HG03175 (cell line): ENCODE data around the gene PPIB.
"Not testable (repeated sequence)": the region's sequence is repeated elsewhere in the genome, so short reads cannot be mapped to it uniquely, and the experiment has no call there.

Experiments used
- ATAC-seq: cut with Tn5 transposase; IDR thresholded peaks from one replicate; pipeline ENCODE4 v1.9.1; 2021; ENCODE audit warnings: mild to moderate bottlenecking, moderate library complexity; ENCODE audit not compliant: unreplicated experiment

Gene PPIB

GRCh38 chr15:64110950-64111678, 51.7 kb downstream of the PPIB start:
- peak; percentile 63 for ATAC-seq

DNA sequence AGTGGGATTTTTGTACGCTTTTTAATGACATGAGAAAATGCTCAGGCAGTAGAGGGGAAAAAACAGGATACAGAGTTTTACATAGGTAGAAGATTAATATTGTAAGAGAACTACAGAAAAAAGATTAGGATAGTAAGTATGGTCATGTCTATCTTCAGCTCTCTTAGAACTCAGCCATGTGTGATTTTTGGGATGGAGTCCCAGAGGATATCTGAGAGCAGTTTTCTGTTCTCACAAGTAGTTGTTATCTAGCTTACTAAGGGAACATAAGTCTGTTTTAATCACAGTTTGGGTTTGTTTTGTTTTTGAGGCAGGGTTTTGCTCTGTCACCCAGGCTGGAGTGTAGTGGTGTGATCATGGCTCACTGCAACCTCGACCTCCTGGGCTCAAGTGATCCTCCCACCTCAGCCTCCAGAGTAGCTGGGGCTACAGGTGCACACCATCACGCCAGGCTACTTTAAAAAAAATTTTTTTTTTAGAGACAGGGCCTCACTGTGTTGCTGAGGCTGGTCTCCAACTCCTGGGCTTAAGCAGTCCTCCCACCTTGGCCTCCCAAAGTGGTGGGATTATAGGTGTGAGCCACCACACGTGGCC, 52.6 kb downstream of the PPIB start:
- ATAC-seq = not testable (repeated sequence)

DNA sequence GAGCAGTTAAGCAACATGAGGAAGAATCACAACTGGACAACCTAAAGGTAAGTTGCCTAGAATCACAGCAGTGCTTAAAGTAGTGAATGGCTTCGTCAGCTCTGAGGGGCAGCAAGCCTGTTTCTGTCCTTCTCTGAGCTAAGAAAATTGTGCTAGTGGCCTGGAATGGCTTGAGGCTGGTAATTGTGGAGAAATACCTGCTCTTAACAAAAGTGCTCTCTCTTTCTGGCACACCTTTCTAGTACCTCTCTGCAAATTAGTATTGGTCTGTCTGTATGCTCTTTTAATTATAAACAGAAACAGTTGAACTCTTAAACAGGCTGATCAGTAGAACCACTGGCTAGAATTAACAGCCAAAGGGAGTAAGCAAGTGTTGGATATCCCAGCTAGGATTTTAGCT, 55.5 kb downstream of the PPIB start:
- no peak for ATAC-seq
